ENCODE data around the gene TRAPPC12.

DNA sequence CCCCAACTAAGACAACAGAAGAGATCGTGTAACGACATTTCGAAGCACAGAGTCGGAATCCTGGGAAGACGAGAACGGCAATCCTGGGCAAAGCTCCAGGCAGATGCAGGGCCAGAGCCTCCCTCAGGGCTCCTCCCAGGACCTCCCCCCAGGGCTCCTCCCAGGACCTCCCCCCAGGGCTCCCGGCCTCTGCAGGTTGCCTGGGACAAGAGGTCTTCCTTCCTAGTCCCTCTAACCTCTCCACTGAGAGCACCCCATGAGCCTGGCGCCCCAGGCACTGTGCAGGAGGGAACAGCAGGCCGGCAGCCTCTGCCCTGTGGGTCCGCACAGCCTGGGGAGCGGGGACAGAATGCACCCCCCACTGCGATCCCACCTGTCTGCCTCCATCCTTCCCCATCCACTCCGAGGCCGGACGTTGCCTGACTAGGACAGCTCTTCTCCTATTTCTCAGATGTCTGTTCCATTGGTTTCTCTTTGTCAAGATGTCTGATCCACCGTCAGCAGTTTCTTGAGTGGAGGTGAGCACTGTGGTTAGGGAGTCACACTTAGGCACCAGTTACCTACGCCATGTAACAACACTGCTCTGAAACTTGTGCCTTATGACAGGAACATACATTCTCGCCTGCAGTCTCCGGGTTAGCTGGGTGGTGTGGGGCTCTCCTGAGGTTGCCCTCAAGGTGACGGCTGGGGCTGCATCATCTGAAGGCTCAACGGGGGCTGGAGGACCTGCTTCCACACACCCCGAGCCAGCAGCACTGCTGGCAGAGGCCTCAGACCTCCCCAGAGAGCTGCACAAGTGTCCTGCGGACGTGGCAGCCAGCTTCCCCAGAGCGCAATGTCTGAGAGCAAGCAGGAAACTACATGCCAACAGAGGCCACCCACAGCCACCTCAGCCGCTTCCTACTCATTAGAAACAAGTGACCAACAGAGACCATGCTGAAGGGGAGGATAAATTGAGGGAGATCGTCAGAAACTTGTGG is 111.0 kb downstream of the TRAPPC12 start:
- TF ChIP-seq, protein P1, sequence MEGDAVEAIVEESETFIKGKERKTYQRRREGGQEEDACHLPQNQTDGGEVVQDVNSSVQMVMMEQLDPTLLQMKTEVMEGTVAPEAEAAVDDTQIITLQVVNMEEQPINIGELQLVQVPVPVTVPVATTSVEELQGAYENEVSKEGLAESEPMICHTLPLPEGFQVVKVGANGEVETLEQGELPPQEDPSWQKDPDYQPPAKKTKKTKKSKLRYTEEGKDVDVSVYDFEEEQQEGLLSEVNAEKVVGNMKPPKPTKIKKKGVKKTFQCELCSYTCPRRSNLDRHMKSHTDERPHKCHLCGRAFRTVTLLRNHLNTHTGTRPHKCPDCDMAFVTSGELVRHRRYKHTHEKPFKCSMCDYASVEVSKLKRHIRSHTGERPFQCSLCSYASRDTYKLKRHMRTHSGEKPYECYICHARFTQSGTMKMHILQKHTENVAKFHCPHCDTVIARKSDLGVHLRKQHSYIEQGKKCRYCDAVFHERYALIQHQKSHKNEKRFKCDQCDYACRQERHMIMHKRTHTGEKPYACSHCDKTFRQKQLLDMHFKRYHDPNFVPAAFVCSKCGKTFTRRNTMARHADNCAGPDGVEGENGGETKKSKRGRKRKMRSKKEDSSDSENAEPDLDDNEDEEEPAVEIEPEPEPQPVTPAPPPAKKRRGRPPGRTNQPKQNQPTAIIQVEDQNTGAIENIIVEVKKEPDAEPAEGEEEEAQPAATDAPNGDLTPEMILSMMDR (conservative IDR thresholded peaks at IDR 0.05 in 1 of 2, IDR thresholded peaks at IDR 0.05 in 1 of 2; ENCODE audit: extremely low read depth in 1 of 2, insufficient read depth in 1 of 2, low read depth in 1 of 2, low read length in 2 of 2): no peak
- no peak for TF ChIP-seq EZH2 (IDR thresholded peaks at IDR 0.05; ENCODE audit: borderline replicate concordance, low read length)
